COR-L47 (cell line): ENCODE results near the gene SENP1.
"Not testable (repeated sequence)": the region's sequence is repeated elsewhere in the genome, so short reads cannot be mapped to it uniquely, and the experiment has no call there.

Source experiments
- DNase-seq: peaks from one replicate; lab custom pipeline; 2025; lab: John Stamatoyannopoulos, UW

The SENP1 gene

GRCh38 chr12:48105867-48106680 lies at the start of gene SENP1:
Gene SENP1 (minus strand): TSS chr12:48106079. CDS start chr12:48101472, 4,607 bp downstream.
- peak; percentile 84 for DNase-seq

DNA sequence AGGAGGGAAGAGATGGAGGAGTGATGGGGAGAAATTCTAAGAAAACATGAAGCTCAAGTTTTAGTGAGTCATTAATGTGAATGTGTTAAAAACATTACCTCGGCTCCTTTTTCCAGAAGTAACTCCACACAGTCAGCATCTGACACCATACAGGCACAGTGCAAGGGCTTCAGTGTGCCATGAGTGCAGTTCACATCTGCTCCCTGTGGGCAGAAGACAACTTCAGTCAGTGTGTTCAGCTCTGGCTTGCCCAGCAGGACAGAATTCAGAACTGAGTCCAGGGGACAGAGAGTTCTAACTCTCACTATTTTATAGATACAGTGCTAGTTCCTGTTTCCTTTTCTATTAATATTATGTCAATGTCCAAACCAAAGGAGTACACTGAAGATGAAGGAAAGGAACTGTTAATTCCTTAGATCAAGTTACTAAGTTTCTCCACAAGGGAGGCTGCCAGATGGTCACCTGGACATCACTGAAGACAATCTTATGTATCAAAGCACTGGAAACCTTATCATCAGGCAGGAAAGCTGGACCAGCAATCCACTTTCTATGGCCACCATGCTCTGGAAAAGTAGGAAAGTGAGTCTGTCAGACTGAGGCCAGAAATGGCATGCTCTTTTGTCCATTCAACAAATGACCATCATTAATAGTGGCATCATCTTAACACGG lies 45.4 kb upstream of the SENP1 start:
- no peak for DNase-seq

DNA sequence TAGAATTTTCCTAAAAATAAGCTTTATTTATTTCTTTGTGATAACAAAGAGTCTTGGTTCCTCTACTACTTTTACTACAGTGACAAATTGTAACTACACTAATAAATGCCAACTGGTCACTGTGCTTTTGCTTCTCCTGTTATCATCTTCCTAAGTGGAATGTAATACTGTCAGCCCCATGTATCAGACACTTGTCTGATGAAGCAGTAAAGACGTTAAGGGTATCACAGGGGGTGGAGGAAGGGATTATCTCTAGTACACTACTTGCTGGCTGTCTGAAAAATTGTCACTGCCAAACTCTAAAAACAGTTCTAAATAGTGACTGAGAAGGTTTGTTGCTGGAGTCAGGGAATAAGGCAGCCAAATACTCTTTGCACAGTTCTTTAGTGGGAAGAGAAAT lies 40.1 kb upstream of the SENP1 start:
- DNase-seq, result no peak

DNA sequence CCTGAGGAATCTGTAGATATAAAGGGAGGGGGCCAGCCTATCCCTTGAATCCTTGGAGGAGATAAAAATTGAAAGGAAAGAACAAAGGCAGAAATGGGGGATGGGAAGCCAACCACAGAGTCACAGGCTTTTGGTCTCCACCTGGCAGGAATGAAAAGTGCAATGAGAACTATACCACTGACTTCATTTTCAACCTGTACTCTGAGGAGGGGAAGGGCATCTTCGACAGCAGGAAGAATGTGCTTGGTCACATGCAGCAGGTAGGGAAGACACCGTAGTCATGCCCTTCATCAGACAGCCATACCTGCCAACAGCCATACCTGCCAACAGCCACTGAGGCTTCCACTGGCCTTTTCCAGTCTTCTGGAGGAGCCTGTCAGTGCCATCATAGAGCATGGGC lies 38.0 kb upstream of the SENP1 start:
- no peak for DNase-seq

GRCh38 chr12:48142818-48143674 lies 37.2 kb upstream of the SENP1 start:
- no peak for DNase-seq

GRCh38 chr12:48135027-48135426 lies 29.1 kb upstream of the SENP1 start:
- DNase-seq, result no peak

- no peak for DNase-seq
These were observed 26.9 kb upstream of the SENP1 start for GRCh38 chr12:48132826-48133225.

DNA sequence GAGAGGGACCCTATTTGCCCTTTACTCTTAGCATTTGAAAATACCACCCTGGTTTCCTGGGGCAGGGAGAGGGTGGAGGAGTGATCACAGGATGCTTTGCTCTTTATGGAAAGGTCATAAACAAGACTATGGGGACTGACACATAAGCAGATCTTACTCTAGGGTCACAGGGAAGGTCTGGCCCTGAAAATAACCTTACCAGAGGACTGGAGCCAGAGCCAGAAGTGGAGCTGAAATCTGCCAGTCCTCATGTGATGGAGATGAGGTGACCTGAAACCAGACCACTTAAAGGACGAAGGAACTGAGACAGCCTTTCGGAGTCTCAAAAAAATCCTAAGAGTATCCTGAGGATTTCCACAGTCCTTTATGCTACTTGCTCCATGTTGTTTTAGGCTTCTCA lies 25.6 kb upstream of the SENP1 start:
- no peak for DNase-seq

DNA sequence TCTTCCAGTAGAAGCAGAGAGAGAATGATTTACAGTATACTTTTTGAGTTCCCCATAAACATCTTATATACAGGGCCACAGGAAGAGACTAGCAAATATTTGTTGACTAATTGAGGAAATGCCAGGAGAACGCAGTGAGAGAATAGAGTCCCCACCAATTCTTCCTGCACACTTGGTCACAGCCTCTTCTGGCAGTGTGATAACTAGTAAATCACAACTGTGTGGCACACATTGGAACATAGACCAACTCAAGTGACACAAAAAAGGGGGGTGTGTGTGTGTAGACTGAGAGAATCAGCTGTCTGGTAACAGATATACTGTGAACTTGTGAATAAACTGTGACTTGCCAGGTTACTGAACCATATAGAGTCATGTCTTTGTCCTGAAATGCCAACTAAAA lies 23.5 kb upstream of the SENP1 start:
- DNase-seq, result no peak

DNA sequence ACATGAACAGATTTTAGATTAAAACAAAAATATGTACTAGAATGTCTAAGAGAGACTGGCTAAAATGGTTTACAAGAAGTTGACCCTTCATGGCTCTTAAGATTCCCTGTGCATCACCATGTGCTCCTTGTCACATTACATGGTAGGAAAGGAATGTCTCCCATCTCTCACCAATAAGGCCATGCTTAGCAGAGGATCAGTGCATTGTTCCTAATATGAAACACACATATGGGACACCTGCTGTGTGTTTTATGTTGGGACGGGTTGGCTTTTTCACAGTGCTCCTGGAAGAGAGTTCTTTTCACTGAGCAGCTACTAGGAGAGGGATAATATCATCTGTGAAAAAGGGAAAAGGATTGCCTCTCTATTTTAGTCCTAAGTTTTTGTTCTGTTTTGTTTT lies 22.9 kb upstream of the SENP1 start:
- DNase-seq, result no peak

DNA sequence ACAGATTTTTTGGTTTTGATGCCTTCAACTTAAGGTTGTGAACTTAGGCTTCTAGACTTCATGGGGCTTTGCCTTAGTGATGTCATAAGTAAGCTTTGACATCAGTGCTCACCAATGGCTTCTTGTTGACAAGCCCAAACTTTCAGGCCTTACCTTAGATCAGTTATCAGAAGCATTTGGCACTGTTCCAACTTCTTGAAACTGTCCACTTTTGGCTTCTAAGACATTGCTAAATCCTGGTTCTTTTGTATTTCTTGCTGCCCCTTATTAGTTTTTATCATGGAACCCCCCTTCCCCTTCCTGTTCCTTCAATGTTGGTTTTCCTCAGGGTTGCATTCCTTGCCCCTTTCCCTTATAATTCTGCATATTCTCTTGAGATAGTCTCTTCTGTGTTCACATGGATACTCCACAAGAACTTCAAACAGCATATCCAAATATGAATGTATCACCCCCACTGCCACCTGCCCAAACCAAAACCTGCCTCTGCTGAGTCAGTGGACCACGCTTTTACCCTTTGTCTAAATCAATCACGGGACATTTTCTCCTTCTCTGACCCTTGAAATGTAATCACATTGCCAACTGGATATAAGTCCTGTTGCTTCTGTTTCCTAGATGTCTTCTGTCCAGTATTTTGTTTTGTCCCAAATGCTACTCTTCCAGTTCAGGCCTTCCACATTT lies 21.2 kb upstream of the SENP1 start:
- DNase-seq, result no peak

DNA sequence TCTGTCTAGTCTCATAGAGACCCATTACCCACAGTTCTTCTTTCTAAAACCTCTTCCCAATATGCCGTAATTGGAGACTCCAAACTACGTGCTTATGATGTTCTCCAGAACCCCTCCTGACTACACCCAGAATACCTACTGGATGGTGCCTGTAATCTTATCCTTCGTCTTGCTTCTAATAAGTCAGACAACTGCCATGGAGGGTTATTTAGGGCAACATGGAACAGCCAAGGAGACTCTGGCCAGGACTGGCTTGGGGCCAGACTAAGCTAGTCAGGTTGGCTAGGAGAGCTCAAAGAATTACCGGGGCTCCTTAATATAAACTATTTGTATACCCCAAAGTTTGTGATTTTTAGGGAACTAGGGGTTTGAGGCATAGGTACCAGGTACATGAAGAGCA lies 20.1 kb upstream of the SENP1 start:
- no peak for DNase-seq

DNA sequence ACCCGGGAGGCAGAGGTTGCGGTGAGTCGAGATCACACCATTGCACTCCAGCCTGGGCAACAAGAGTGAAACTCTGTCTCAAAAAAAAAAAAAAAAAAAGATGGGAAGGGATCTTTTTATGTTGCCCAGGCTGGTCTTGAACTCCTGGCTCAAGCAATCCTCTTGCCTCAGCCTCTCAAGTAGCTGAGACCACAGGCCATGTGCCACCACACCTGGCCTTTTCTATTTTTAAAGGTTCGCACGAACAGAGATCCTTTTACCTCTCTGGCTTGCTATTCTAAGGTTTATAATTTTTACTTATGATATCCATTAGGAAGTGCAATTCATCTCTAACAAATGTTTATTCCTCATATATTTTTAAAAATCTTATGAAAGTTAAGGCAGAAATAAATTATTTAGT lies 19.7 kb upstream of the SENP1 start:
- DNase-seq, result not testable (repeated sequence)

GRCh38 chr12:48123169-48123568 lies 17.3 kb upstream of the SENP1 start:
- no peak for DNase-seq

DNA sequence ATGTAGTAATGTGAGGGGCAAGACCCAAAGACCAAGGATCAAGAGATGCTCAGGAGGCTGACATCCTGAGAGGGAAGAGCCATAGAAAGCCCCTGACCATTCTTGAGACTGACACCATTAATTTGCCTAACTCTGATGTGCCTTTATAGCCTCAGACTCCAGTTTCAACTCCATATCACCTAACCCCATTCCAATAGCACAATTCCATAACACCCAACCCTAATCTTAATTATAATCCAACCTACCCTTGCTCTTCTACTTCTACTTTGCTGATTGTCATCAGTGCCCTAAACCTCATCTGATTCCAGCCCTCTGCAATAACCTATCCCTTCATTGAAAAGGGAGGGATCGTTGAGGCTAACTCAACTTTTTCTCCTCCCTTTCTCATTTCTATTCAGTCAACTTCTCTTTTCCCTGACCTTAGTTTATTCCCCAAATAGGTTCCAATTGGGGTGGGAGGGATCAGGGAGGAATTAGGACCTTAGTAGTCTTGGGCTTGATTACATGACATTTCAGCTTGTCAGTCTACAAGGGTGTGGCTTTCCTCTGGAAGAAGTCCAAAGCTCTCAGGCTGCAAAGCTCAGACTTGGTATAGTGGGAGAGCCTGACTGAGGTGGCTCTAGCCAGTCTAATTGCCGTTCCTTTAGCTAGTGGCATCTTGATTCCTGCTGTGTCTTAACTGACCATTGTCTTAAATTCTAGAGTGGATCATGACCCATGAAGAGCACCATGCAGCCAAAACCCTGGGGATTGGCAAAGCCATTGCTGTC lies 16.4 kb upstream of the SENP1 start:
- no peak for DNase-seq

- DNase-seq, result no peak
These were observed 15.6 kb upstream of the SENP1 start for GRCh38 chr12:48121522-48121921.

DNA sequence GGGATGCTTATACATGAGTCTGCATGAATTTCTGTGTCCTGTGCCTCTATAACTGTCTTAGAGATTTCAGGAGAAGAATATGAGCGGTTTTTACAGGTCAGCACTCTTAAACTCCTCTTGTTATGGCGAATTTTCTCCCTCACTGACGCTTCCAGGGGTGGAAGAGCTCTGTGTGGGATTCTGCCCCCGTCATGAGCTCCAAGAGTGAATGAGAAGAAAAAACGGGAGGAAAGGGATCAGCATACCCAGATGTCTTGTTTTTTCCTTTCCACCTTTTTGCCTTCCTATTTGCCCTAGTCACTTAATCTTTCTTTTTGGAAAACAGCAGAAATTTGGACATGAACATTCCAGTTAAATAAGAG lies 13.9 kb upstream of the SENP1 start:
- no peak for DNase-seq

DNA sequence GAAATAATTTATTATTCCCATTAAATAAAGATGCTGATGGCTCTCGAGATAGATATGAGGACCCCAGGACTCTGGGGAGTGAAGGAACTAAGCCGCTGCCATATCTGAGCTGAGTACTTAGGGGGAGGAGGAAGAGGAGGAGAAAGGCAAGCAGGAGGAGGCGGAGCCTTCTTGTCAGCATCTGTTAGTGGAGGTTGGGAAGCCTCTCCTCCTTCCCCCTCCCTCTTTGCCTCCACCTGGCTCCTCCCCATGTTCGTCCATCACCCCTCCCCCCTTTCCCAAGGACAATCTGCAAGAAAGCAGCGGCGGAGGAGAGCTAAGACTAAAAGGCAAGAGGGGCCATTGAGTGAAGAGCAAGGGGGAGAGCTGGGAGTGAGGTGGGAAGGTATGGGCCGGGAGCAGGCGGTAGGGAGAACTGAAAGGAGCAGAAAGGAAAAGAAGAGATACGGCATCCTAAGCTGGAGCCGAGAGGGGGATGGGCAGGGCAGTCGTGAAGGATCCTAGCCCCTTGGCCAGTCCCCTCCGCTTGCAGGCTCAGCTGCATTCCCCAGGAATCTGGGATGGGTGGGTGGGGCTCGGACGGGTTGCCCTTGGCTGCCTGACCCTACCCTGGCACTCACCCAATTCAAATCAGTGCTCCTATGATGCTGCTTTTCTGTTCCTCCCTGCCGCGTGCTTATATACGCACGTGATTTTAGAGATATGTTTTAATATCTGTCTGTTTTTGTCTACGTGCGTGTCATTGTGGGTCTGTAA lies 13.4 kb upstream of the SENP1 start, which contains the start of gene PFKM:
Gene PFKM, plus strand, starts transcription at position 287 of the 756 bp plus-strand sequence. CDS start 3,411 bp downstream, outside the sequence.
- DNase-seq, result peak; percentile 68

DNA sequence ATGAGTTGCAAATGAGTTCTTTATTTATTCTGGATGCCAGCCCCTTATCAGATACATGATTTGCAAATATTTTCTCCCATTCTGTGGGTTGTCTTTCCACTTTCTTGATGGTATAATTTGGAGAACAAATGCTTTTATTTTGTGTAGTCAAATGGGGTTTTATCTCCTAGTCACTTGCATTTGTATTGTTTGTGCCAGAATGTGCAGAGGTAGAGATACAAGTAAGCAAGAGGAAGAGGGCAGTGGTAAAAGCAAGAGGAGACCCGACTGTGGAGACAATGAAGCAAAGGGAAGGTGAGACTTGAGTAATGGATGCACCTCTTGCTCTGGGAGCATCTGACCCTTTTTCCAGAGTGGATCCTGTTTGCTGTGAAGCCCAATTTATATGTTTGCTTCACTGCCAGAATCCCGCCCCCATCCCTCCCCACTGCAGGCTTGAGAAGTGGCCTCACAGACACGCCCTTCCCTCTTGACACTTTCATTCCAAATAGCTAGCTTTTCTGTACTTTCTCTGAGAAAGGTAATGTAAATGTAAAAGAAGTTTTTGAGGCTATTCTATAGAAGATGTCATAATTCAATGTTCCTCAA lies 12.5 kb upstream of the SENP1 start:
- no peak for DNase-seq

DNA sequence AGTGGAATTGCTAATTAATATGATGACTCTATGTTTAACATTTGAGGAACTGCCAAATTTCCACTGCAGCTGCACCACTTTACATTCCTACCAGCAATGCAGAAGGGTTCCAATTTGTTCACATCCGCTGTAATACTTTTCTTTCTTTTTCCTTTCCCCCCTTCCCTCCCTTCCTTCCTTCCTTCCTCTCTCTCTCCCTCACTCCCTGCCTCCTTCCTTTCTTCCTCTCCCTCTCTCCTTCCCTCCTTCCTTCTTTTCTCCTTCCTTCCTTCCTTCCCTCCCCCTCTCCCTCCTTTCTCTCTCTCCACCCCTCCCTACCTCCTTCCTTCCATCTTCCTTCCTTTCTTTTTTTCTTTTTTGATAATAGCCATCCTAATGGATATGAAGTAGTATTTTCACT lies 10.1 kb upstream of the SENP1 start:
- DNase-seq, result no peak
